Prostate gland (tissue), 2 donors: Measurements from ENCODE around the gene PAK1.

Source experiments
- CTCF ChIP-seq, 4 experiments: fragments of 200-600 bp in 2 of 4; fragments of 450-650 bp in 2 of 4; sonication (generic) in 2 of 4; IDR thresholded peaks; 1 replicate in 3 of 4; 2 replicates in 1 of 4; pipeline ENCODE4 v1.5.1; 2016 to 2019; ENCODE audit warnings: antibody characterized with exemption in 4 of 4, mild to moderate bottlenecking in 2 of 4, moderate library complexity in 2 of 4
- POLR2A ChIP-seq: fragments of 450-650 bp; IDR thresholded peaks from one replicate; pipeline ENCODE4 v1.6.1; 2016; ENCODE audit warnings: antibody characterized with exemption, mild to moderate bottlenecking
- POLR2AphosphoS5 ChIP-seq: sonication (generic); formaldehyde crosslinking; IDR thresholded peaks from one replicate; pipeline ENCODE4 v1.6.1; 2017; ENCODE audit warnings: antibody characterized with exemption

- TF ChIP-seq POLR2A: no peak
- no peak for TF ChIP-seq CTCF (IDR thresholded peaks at IDR 0.05)
- no peak for TF ChIP-seq POLR2AphosphoS5
Observed at GRCh38 chr11:77518471-77518870, 44.6 kb upstream of the PAK1 start.
